HepG2 (cell line): ENCODE results near the gene GJC1. TPM values are rescaled to one million over a fixed set of nuclear protein-coding genes. Genes with fewer than 3 reads are reported as not detected.

Experiments used
- ARID3A ChIP-seq: IDR thresholded peaks from 2 replicates; pipeline ENCODE4 v1.6.1; 2012; ENCODE audit warnings: low read depth, low read length, improper control_type of control experiment
- ARID5B ChIP-seq: IDR thresholded peaks from 2 replicates; pipeline ENCODE4 v1.4.0; 2020; ENCODE audit warnings: mild to moderate bottlenecking, missing genetic modification reagents
- DNMT3B ChIP-seq: conservative IDR thresholded peaks from 2 replicates; pipeline ENCODE4 v1.6.1; 2016; ENCODE audit warnings: missing biosample characterization, control low read depth
- GPN1 ChIP-seq: sonication (generic); formaldehyde crosslinking; IDR thresholded peaks from 2 replicates; pipeline ENCODE4 v1.5.1; 2020; ENCODE audit warnings: missing genetic modification reagents, borderline replicate concordance
- HNRNPLL ChIP-seq: fragments of 200-400 bp; formaldehyde crosslinking; IDR thresholded peaks from 2 replicates; pipeline ENCODE4 v1.6.1; 2017; ENCODE audit warnings: mild to moderate bottlenecking, low read depth, low read length; ENCODE audit not compliant: poor library complexity, severe bottlenecking
- PHF20 ChIP-seq: sonication (generic); formaldehyde crosslinking; IDR thresholded peaks from 2 replicates; pipeline ENCODE4 v1.5.0; 2020; ENCODE audit warnings: mild to moderate bottlenecking, missing genetic modification reagents
- PRMT3 ChIP-seq: sonication (generic); formaldehyde crosslinking; IDR thresholded peaks from 2 replicates; pipeline ENCODE4 v1.8.1; 2022; ENCODE audit warnings: low read depth, mild to moderate bottlenecking, moderate library complexity, missing genetic modification reagents, borderline replicate concordance
- SCMH1 ChIP-seq: sonication (generic); formaldehyde crosslinking; IDR thresholded peaks from 2 replicates; pipeline ENCODE4 v1.9.0; 2021; ENCODE audit warnings: missing genetic modification reagents, mild to moderate bottlenecking, borderline replicate concordance
- SIN3B ChIP-seq: fragments of 150-350 bp; IDR thresholded peaks from 2 replicates; pipeline ENCODE4 v1.6.1; 2014; ENCODE audit warnings: low read length
- TEAD2 ChIP-seq: sonication (generic); formaldehyde crosslinking; IDR thresholded peaks from 2 replicates; pipeline ENCODE4 v1.9.0; 2021; ENCODE audit warnings: missing genetic modification reagents
- TFDP1 ChIP-seq: IDR thresholded peaks from 2 replicates; pipeline ENCODE4 v1.6.1; 2016; ENCODE audit warnings: missing compliant biosample characterization, missing genetic modification reagents, borderline replicate concordance
- ZHX2 ChIP-seq, 2 experiments: sonication (generic) in 1 of 2; formaldehyde crosslinking in 1 of 2; IDR thresholded peaks; 2 replicates each; pipeline versions ENCODE4 v1.6.1 to v1.9.0; 2014 to 2022; ENCODE audit warnings: antibody characterized with exemption in 1 of 2, borderline replicate concordance in 1 of 2, inconsistent platforms in 1 of 2, low read depth in 1 of 2, missing genetic modification reagents in 1 of 2
- ZNF652 ChIP-seq: IDR thresholded peaks from 2 replicates; pipeline ENCODE4 v1.6.1; 2016; ENCODE audit warnings: low read depth, borderline replicate concordance
- polyA plus RNA-seq, 8 experiments: library from polyadenylated mRNA; depleted of rRNA in 3 of 8; stranded (reverse) in 7 of 8; unstranded in 1 of 8; fragments of >200 nt; fragmentation: Illumina TruSeq in 4 of 8; extraction: Trizol in 4 of 8; gene quantifications; 2 replicates each; pipeline versions ENCODE4 v1.2.1 to v1.2.3, GENCODE V29; 2011 to 2016; ENCODE audit warnings: low read depth in 4 of 8, missing spikeins in 1 of 8, mixed read lengths in 1 of 8; ENCODE audit not compliant: insufficient read depth in 1 of 8
- total RNA-seq, 5 experiments: library from RNA; depleted of rRNA; stranded (reverse); fragments of >200 nt; fragmentation: Illumina TruSeq; extraction: Trizol; gene quantifications; 2 replicates each; pipeline ENCODE4 v1.2.3, GENCODE V29; 2016; ENCODE audit warnings: low read depth in 1 of 5

Gene GJC1
- total and polyA plus RNA-seq, 2 of the 13 experiments (the other 11 are each of a cell fraction or from before 2014, with no cell fraction given): 1.7 TPM

GRCh38 chr17:44830359-44831288, 537 bp upstream of the GJC1 start (continued):
- TF ChIP-seq ARID5B (no peak), TEAD2 (CRISPR knock-in tag) (no peak), TFDP1 (CRISPR knock-in tag) (peak; percentile 18; the same call in 1 of the 2 replicates), DNMT3B (no peak), PHF20 (CRISPR knock-in tag) (no peak), GPN1 (CRISPR knock-in tag) (no peak), ARID3A (no peak), SCMH1 (CRISPR knock-in tag) (no peak), ZNF652 (peak; percentile 68), SIN3B (no peak), HNRNPLL (peak; percentile 65), PRMT3 (CRISPR knock-in tag) (no peak), ZHX2 (IDR thresholded peaks at IDR 0.05; ENCODE audit: low read depth) (no peak), ZHX2 (CRISPR knock-in tag; IDR thresholded peaks at IDR 0.05; ENCODE audit: borderline replicate concordance) (no peak)
